ENCODE measurements around the gene MINDY4B.

GRCh38 chr3:150843241-150843640 is 62.0 kb downstream of the MINDY4B start:
- TF ChIP-seq, protein P1, sequence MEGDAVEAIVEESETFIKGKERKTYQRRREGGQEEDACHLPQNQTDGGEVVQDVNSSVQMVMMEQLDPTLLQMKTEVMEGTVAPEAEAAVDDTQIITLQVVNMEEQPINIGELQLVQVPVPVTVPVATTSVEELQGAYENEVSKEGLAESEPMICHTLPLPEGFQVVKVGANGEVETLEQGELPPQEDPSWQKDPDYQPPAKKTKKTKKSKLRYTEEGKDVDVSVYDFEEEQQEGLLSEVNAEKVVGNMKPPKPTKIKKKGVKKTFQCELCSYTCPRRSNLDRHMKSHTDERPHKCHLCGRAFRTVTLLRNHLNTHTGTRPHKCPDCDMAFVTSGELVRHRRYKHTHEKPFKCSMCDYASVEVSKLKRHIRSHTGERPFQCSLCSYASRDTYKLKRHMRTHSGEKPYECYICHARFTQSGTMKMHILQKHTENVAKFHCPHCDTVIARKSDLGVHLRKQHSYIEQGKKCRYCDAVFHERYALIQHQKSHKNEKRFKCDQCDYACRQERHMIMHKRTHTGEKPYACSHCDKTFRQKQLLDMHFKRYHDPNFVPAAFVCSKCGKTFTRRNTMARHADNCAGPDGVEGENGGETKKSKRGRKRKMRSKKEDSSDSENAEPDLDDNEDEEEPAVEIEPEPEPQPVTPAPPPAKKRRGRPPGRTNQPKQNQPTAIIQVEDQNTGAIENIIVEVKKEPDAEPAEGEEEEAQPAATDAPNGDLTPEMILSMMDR (IDR thresholded peaks at IDR 0.05; ENCODE audit: low read length) = no peak
- no peak for TF ChIP-seq EZH2 (IDR thresholded peaks at IDR 0.05; ENCODE audit: borderline replicate concordance, low read length)
